GM08714 (cell line): ENCODE data around the gene XXYLT1.
"Not testable (repeated sequence)": the region's sequence is repeated elsewhere in the genome, so short reads cannot be mapped to it uniquely, and the experiment has no call there.

Experiments
- H3K4me3 ChIP-seq: fragments of 200-500 bp; sonication (Bioruptor generic); 2 replicates; pipeline ENCODE4 v1.5.1; 2014; ENCODE audit warnings: mild to moderate bottlenecking, low read length, inconsistent platforms
- ZNF274 ChIP-seq: IDR thresholded peaks from 2 replicates; pipeline ENCODE4 v1.6.1; 2012; ENCODE audit warnings: mild to moderate bottlenecking, low read depth, low read length

XXYLT1 gene

GRCh38 chr3:195219351-195220230, 51.4 kb downstream of the XXYLT1 start:
- H3K4me3 ChIP-seq: no peak overlapping the region
- no peak for TF ChIP-seq ZNF274

- H3K4me3 ChIP-seq: not testable (repeated sequence)
Observed at GRCh38 chr3:195218331-195218730, 52.6 kb downstream of the XXYLT1 start.

DNA sequence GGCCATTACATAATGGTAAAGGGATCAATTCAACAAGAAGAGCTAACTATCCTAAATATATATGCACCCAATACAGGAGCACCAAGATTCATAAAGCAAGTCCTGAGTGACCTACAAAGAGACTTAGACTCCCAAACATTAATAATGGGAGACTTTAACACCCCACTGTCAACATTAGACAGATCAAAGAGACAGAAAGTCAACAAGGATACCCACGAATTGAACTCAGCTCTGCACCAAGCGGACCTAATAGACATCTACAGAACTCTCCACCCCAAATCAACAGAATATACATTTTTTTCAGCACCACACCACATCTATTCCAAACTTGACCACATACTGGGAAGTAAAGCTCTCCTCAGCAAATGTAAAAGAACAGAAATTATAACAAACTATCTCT, 55.4 kb downstream of the XXYLT1 start:
- H3K4me3 ChIP-seq: not testable (repeated sequence)

GRCh38 chr3:195214381-195214780, 56.6 kb downstream of the XXYLT1 start:
- no peak for TF ChIP-seq ZNF274
- no peak overlapping the region for H3K4me3 ChIP-seq

GRCh38 chr3:195213639-195214315, 57.2 kb downstream of the XXYLT1 start:
- no peak for TF ChIP-seq ZNF274
- H3K4me3 ChIP-seq: no peak overlapping the region

DNA sequence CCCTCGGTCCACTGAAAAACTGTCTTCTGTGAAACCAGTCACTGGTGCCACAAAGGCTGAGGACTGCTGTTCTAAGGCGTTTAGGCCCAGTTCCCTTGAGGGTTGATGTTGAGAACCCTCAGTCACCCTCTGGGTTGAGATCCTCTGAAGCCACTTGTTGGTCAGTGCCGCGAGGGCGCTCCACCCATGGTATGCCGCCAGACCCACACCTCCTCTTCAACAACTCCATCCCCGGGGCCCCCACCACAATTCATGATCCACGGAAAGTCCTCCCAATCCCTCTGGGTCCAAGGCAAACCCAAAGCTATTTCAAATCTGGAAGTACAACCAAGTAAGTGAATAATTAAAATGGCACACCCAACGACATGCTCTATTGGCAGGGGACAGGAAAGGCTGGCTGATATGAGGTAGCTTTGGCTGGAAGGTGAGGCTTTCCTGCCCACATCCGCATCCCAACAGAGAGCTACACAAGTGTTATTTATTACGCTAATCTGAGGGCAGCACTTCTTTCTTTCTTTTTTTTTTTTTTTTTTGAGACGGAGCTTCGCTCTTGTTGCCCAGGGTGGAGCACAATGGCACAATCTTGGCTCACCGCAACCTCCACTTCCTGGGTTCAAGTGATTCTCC, 58.1 kb downstream of the XXYLT1 start:
- TF ChIP-seq ZNF274: no peak
- no peak overlapping the region for H3K4me3 ChIP-seq

- TF ChIP-seq ZNF274: no peak
- no peak overlapping the region for H3K4me3 ChIP-seq
Observed at GRCh38 chr3:195212033-195212748, 58.8 kb downstream of the XXYLT1 start.

DNA sequence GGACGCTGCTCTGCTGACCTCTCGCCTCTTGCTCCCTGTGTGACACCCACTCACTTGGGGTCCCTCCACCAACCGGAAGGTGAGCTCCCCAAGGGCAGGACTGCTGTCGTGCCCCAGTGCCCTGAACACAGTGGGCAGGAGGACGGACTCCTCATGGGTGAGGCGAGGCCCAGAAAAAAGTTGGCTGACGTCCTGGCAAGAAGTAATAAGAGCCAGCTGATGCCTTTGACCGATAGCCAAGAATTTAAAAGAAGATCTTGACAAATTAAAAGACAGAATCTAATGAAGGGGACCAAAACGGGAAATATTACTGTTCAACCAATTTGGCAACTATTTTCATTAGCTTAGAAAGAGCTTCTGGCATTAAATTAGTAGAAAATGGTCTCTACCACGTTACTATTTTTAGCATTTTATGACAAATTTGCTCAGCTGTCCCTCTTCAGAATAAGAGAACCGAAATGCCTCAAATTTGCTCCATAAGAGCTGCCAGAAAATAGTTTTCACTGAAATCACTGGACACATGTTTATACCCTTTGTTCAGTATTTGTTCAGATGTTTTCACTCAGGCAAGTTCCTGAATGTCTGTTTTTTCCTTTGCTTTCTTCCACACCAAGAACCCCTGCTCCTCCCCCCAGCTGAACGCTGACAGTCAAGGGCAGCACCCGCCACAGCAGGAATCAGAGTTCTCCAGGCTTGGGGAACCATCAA, 60.5 kb downstream of the XXYLT1 start:
- no peak overlapping the region for H3K4me3 ChIP-seq

GRCh38 chr3:195209847-195210265, 61.1 kb downstream of the XXYLT1 start:
- H3K4me3 ChIP-seq: no peak overlapping the region

More for the DNA sequence above, 60.5 kb downstream of the XXYLT1 start:
- no peak for TF ChIP-seq ZNF274

GRCh38 chr3:195209083-195209846, 61.7 kb downstream of the XXYLT1 start:
- no peak for TF ChIP-seq ZNF274
- H3K4me3 ChIP-seq: no peak overlapping the region

More at GRCh38 chr3:195209847-195210265, 61.1 kb downstream of the XXYLT1 start:
- TF ChIP-seq ZNF274: no peak

- TF ChIP-seq ZNF274: no peak
- H3K4me3 ChIP-seq: no peak overlapping the region
Observed at GRCh38 chr3:195208631-195209030, 62.3 kb downstream of the XXYLT1 start.

- no peak overlapping the region for H3K4me3 ChIP-seq
- no peak for TF ChIP-seq ZNF274
Observed at GRCh38 chr3:195208183-195208582, 62.8 kb downstream of the XXYLT1 start.

DNA sequence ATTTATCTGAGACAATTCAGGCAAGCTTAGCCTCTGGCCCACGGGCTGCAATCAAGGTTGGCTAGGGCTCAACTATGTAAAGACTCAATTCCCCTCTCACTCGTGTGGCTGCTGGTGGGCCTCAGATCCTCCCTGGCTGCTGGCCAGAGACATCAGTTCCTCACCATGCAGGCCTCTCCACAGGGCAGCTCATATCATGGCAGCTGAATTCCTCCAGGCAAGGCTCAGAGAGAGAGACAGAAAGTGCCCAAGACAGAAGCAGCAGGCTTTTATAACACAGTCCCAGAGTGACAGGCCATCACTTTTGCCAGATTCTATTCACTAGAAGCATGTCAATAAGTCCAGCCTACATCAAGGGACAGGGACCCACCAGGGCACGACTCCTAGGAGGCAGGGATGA, 63.2 kb downstream of the XXYLT1 start:
- TF ChIP-seq ZNF274: no peak
- no peak overlapping the region for H3K4me3 ChIP-seq
